Forelimb muscle (tissue), 1 donor: ENCODE data around the gene WHAMM. TPM values are rescaled to one million over a fixed set of nuclear protein-coding genes. Genes with fewer than 3 reads are reported as not detected.
A peak's percentile ranks its signal among the peaks of the same experiment; 100 is the strongest.
"Not testable (repeated sequence)": the region's sequence is repeated elsewhere in the genome, so short reads cannot be mapped to it uniquely, and the experiment has no call there.

Source experiments
- DNase-seq: peaks from one replicate; pipeline ENCODE4 v3.0.0-alpha.2; 2013; ENCODE audit warnings: low read depth
- polyA plus RNA-seq: library from polyadenylated mRNA; unstranded; fragments of 120-200 nt; gene quantifications from one replicate; pipeline ENCODE4 v1.2.1, GENCODE V29; 2013; ENCODE audit not compliant: insufficient read length

WHAMM gene
- polyA plus RNA-seq = 11.4 TPM

- DNase-seq = peak; percentile 93
Observed at GRCh38 chr15:82809308-82810060, at the start of gene WHAMM. WHAMM (plus strand) TSS chr15:82809628; CDS start chr15:82809727, 99 bp downstream.

- no peak for DNase-seq
Observed at GRCh38 chr15:82763361-82764116, 45.9 kb upstream of the WHAMM start.

- no peak for DNase-seq
Observed at GRCh38 chr15:82764117-82764490, 45.3 kb upstream of the WHAMM start.

- no peak for DNase-seq
Observed at GRCh38 chr15:82764740-82765139, 44.7 kb upstream of the WHAMM start.

GRCh38 chr15:82766201-82766600, 43.2 kb upstream of the WHAMM start:
- not testable (repeated sequence) for DNase-seq

- DNase-seq = no peak
Observed at GRCh38 chr15:82767163-82767829, 42.1 kb upstream of the WHAMM start.

GRCh38 chr15:82768414-82769054, 40.9 kb upstream of the WHAMM start:
- no peak for DNase-seq

GRCh38 chr15:82771789-82772607, 37.4 kb upstream of the WHAMM start:
- no peak for DNase-seq

- DNase-seq = no peak
Observed at GRCh38 chr15:82774496-82774895, 34.9 kb upstream of the WHAMM start.

- no peak for DNase-seq
Observed at GRCh38 chr15:82778755-82779154, 30.7 kb upstream of the WHAMM start.

GRCh38 chr15:82781349-82781748, 28.1 kb upstream of the WHAMM start:
- no peak for DNase-seq

- DNase-seq = no peak
Observed at GRCh38 chr15:82788496-82788895, 20.9 kb upstream of the WHAMM start.

- no peak for DNase-seq
Observed at GRCh38 chr15:82789491-82789890, 19.9 kb upstream of the WHAMM start.

GRCh38 chr15:82790321-82790720, 19.1 kb upstream of the WHAMM start:
- DNase-seq = no peak

GRCh38 chr15:82792068-82792467, 17.4 kb upstream of the WHAMM start:
- no peak for DNase-seq

GRCh38 chr15:82793737-82794136, 15.7 kb upstream of the WHAMM start:
- DNase-seq = no peak

- no peak for DNase-seq
Observed at GRCh38 chr15:82798104-82798503, 11.3 kb upstream of the WHAMM start.

- DNase-seq = no peak
Observed at GRCh38 chr15:82798531-82799166, 10.8 kb upstream of the WHAMM start.

- no peak for DNase-seq
Observed at GRCh38 chr15:82799183-82799841, 10.1 kb upstream of the WHAMM start.

GRCh38 chr15:82802497-82802896, 6.9 kb upstream of the WHAMM start:
- DNase-seq = no peak
